Choroid plexus epithelial cell (primary cell): Measurements from ENCODE around the gene PGBD1.

ENCODE experiments used
- DNase-seq: peaks from one replicate; pipeline ENCODE4 v3.0.0-alpha.2; 2010; ENCODE audit warnings: low read depth
- H3K4me3 ChIP-seq: 2 replicates; pipeline ENCODE4 v1.5.1; 2011; ENCODE audit warnings: low read depth, mild to moderate bottlenecking, control low read depth, low read length, moderate library complexity
- CTCF ChIP-seq: conservative IDR thresholded peaks from 2 replicates; pipeline ENCODE4 v1.5.1; 2011; ENCODE audit warnings: low read depth, mild to moderate bottlenecking, control low read depth, inconsistent platforms, low read length, moderate library complexity

Gene PGBD1

GRCh38 chr6:28335040-28335563 is 53.7 kb downstream of the PGBD1 start:
- TF ChIP-seq CTCF, result no peak
- DNase-seq, result no peak
- peak overlapping the region; percentile 83 for H3K4me3 ChIP-seq

- TF ChIP-seq CTCF, result no peak
- H3K4me3 ChIP-seq, result peak within 1 kb of the TSS; percentile 83
- peak; percentile 99 for DNase-seq
These were observed 54.4 kb downstream of the PGBD1 start, which contains the start of gene ZSCAN31 for GRCh38 chr6:28335564-28336283. ZSCAN31 (minus strand) TSS chr6:28336148; CDS start chr6:28329683, 6,465 bp downstream.

GRCh38 chr6:28336284-28337120 is 55.1 kb downstream of the PGBD1 start:
- TF ChIP-seq CTCF, result no peak
- H3K4me3 ChIP-seq, result peak overlapping the region; percentile 83
- peak; percentile 26 for DNase-seq

GRCh38 chr6:28337121-28337520 is 55.7 kb downstream of the PGBD1 start:
- no peak for TF ChIP-seq CTCF
- no peak overlapping the region for H3K4me3 ChIP-seq
- no peak for DNase-seq

GRCh38 chr6:28340310-28341095 is 59.1 kb downstream of the PGBD1 start:
- no peak for TF ChIP-seq CTCF
- H3K4me3 ChIP-seq, result no peak overlapping the region
- DNase-seq, result no peak

GRCh38 chr6:28343898-28344677 is 62.7 kb downstream of the PGBD1 start:
- TF ChIP-seq CTCF, result no peak
- DNase-seq, result no peak
- H3K4me3 ChIP-seq, result no peak overlapping the region
